Neural progenitor cell (in vitro differentiated cells): ENCODE data around the gene DNER. TPM values are rescaled to one million over a fixed set of nuclear protein-coding genes. Genes with fewer than 3 reads are reported as not detected.

Source experiments
- DNase-seq: peaks from one replicate; pipeline ENCODE4 v3.0.0-alpha.2; 2016; ENCODE audit warnings: low spot score
- H2AFZ ChIP-seq: fragments of 200-600 bp; sonication (generic); replicated peaks from 2 replicates; pipeline ENCODE4 v1.6.1; 2016; ENCODE audit warnings: antibody characterized with exemption
- H3F3A ChIP-seq: fragments of 200-600 bp; sonication (generic); 2 replicates; pipeline ENCODE4 v1.6.1; 2016; ENCODE audit warnings: antibody characterized with exemption, low read depth
- H3K27ac ChIP-seq: fragments of 200-600 bp; sonication (generic); 2 replicates; pipeline ENCODE4 v1.5.1; 2016; ENCODE audit warnings: mild to moderate bottlenecking
- H3K27me3 ChIP-seq: fragments of 200-600 bp; sonication (generic); 2 replicates; pipeline ENCODE4 v1.6.1; 2016; ENCODE audit warnings: mild to moderate bottlenecking, moderate library complexity
- H3K36me3 ChIP-seq: fragments of 200-600 bp; sonication (generic); 2 replicates; pipeline ENCODE4 v1.5.1; 2016
- H3K4me1 ChIP-seq: fragments of 200-600 bp; sonication (generic); 2 replicates; pipeline ENCODE4 v1.6.1; 2016; ENCODE audit warnings: mixed run types
- H3K4me2 ChIP-seq: fragments of 200-600 bp; sonication (generic); 2 replicates; pipeline ENCODE4 v1.6.1; 2016
- H3K4me3 ChIP-seq: fragments of 200-600 bp; sonication (generic); 2 replicates; pipeline ENCODE4 v1.5.1; 2016
- H3K79me2 ChIP-seq: fragments of 200-600 bp; sonication (generic); 2 replicates; pipeline ENCODE4 v1.6.1; 2016; ENCODE audit warnings: low read depth
- H3K9ac ChIP-seq: fragments of 200-600 bp; sonication (generic); 2 replicates; pipeline ENCODE4 v1.6.1; 2016
- H3K9me3 ChIP-seq: fragments of 200-600 bp; sonication (generic); 2 replicates; pipeline ENCODE4 v1.5.1; 2016; ENCODE audit warnings: low read depth
- H4K20me1 ChIP-seq: fragments of 200-600 bp; sonication (generic); 2 replicates; pipeline ENCODE4 v1.6.1; 2016; ENCODE audit warnings: low read depth
- H3K27ac Mint-ChIP-seq: 3 replicates; pipeline ENCODE4 v1.8.0; 2021; ENCODE audit warnings: mixed read lengths
- H3K27me3 Mint-ChIP-seq: 2 replicates; pipeline ENCODE4 v1.8.0; 2022; ENCODE audit warnings: low read depth, mild to moderate bottlenecking, inconsistent platforms, moderate library complexity, mixed read lengths; ENCODE audit not compliant: insufficient read depth
- H3K36me3 Mint-ChIP-seq: 3 replicates; pipeline ENCODE4 v1.8.0; 2021; ENCODE audit warnings: mixed read lengths
- H3K4me1 Mint-ChIP-seq: 3 replicates; pipeline ENCODE4 v1.8.0; 2021; ENCODE audit warnings: mixed read lengths
- H3K4me3 Mint-ChIP-seq: 3 replicates; pipeline ENCODE4 v1.8.0; 2021; ENCODE audit warnings: mild to moderate bottlenecking, moderate library complexity, mixed read lengths
- H3K9me3 Mint-ChIP-seq: 3 replicates; pipeline ENCODE4 v1.8.0; 2020; ENCODE audit warnings: mixed read lengths
- EZH2 ChIP-seq: fragments of 200-600 bp; sonication (generic); IDR thresholded peaks from 2 replicates; pipeline ENCODE4 v1.6.1; 2017; ENCODE audit warnings: antibody characterized with exemption, mild to moderate bottlenecking, moderate library complexity
- EZH2phosphoT487 ChIP-seq: fragments of 200-600 bp; sonication (generic); IDR thresholded peaks from 2 replicates; pipeline ENCODE4 v1.6.1; 2017; ENCODE audit warnings: antibody characterized with exemption
- total RNA-seq: library from RNA; depleted of rRNA; stranded (reverse); fragments of >200 nt; gene quantifications from 2 replicates; pipeline ENCODE4 v1.2.3, GENCODE V29; 2015; ENCODE audit warnings: low replicate concordance
- TF ChIP-seq, protein P1 (sequence below): fragments of 200-600 bp; sonication (generic); IDR thresholded peaks from 2 replicates; pipeline ENCODE4 v1.5.1; 2017; ENCODE audit warnings: antibody characterized with exemption, mild to moderate bottlenecking

The DNER gene
- total RNA-seq, 1 donor from 2014 or later = 0.97 TPM

GRCh38 chr2:229641676-229642075 lies 72.7 kb downstream of the DNER start:
- Mint-ChIP-seq H3K27ac (no peak overlapping the region), H3K4me3 (no peak overlapping the region), H3K36me3 (no peaks in the 10 kb centered on the region), H3K9me3 (no peaks in the 10 kb centered on the region), H3K4me1 (no peaks in the 10 kb centered on the region), H3K27me3 (no peaks in the 10 kb centered on the region)
- no peaks in the 10 kb centered on the region for H3K27me3 ChIP-seq
- H3K9ac ChIP-seq = no peak overlapping the region
- no peak for DNase-seq
- no peaks in the 10 kb centered on the region for H3K4me1 ChIP-seq
- no peak overlapping the region for H3K27ac ChIP-seq
- no peaks in the 10 kb centered on the region for H3F3A ChIP-seq
- H3K9me3 ChIP-seq = no peaks in the 10 kb centered on the region
- no peaks in the 10 kb centered on the region for H3K36me3 ChIP-seq
- no peaks in the 10 kb centered on the region for H4K20me1 ChIP-seq
- no peak for TF ChIP-seq EZH2
- TF ChIP-seq, protein P1, sequence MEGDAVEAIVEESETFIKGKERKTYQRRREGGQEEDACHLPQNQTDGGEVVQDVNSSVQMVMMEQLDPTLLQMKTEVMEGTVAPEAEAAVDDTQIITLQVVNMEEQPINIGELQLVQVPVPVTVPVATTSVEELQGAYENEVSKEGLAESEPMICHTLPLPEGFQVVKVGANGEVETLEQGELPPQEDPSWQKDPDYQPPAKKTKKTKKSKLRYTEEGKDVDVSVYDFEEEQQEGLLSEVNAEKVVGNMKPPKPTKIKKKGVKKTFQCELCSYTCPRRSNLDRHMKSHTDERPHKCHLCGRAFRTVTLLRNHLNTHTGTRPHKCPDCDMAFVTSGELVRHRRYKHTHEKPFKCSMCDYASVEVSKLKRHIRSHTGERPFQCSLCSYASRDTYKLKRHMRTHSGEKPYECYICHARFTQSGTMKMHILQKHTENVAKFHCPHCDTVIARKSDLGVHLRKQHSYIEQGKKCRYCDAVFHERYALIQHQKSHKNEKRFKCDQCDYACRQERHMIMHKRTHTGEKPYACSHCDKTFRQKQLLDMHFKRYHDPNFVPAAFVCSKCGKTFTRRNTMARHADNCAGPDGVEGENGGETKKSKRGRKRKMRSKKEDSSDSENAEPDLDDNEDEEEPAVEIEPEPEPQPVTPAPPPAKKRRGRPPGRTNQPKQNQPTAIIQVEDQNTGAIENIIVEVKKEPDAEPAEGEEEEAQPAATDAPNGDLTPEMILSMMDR = peak; percentile 23
- H3K79me2 ChIP-seq = no peaks in the 10 kb centered on the region
- H2AFZ ChIP-seq = no peak overlapping the region
- H3K4me2 ChIP-seq = no peak overlapping the region
- no peak overlapping the region for H3K4me3 ChIP-seq

DNA sequence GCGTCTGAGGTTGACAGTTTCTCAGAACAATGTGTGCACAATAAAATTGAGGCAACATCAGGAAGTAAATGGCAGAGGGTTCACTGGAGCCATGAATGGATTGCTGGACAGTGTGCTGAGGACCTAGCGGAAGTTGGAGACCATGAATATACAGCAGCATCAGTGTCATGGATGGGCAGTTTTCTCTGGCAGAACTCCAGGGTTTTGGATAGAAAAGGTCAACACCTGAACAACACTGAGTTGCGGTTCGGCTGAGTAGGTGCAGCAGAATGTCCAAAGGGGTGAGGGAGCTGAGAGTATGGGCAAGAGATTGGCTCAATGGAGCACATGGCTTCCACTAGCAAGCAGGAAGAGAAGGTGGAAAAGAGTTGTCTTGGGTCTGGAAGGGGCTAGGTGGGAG lies 73.7 kb downstream of the DNER start:
- H4K20me1 ChIP-seq = no peaks in the 10 kb centered on the region
- no peaks in the 10 kb centered on the region for H3K9me3 Mint-ChIP-seq
- no peaks in the 10 kb centered on the region for H3K4me1 ChIP-seq
- no peaks in the 10 kb centered on the region for H3K36me3 ChIP-seq
- no peak overlapping the region for H3K27ac Mint-ChIP-seq
- H2AFZ ChIP-seq = no peak overlapping the region
- no peaks in the 10 kb centered on the region for H3F3A ChIP-seq
- no peaks in the 10 kb centered on the region for H3K79me2 ChIP-seq
- no peak overlapping the region for H3K27ac ChIP-seq
- H3K36me3 Mint-ChIP-seq = no peaks in the 10 kb centered on the region
- no peak overlapping the region for H3K4me3 Mint-ChIP-seq
- H3K9me3 ChIP-seq = no peaks in the 10 kb centered on the region
- H3K9ac ChIP-seq = no peak overlapping the region
- H3K4me2 ChIP-seq = no peak overlapping the region
- H3K4me3 ChIP-seq = no peak overlapping the region
- TF ChIP-seq, protein P1 = no peak
- TF ChIP-seq EZH2phosphoT487 = no peak
- TF ChIP-seq EZH2 = no peak
- no peaks in the 10 kb centered on the region for H3K27me3 ChIP-seq
- H3K4me1 Mint-ChIP-seq = no peaks in the 10 kb centered on the region
- no peak for DNase-seq
- no peaks in the 10 kb centered on the region for H3K27me3 Mint-ChIP-seq

DNA sequence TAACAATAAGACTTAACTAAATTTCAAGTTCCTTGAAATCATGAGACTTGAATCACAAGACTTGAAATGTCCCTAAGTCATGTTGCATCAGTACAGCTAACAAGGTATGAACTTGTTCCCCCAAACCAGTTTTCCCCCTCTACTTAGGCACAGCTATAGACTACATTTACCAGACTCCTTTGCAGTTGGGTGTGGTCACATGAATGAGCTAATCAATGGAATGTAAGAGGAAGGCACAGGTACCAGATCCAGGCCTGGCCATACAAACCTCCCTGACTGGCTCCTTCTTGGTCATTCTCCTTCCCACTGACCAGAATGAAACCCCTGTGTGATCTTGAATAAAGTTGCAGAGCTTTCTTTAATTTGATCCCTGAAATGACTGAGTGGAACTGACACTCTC lies 77.8 kb downstream of the DNER start:
- H3K4me1 ChIP-seq = no peaks in the 10 kb centered on the region
- no peaks in the 10 kb centered on the region for H4K20me1 ChIP-seq
- H3K4me3 ChIP-seq = no peak overlapping the region
- H3K27ac ChIP-seq = no peak overlapping the region
- Mint-ChIP-seq H3K36me3 (no peaks in the 10 kb centered on the region), H3K4me3 (no peak overlapping the region), H3K4me1 (peaks cover 18% of the 10 kb centered on the region), H3K27ac (no peak overlapping the region), H3K27me3 (no peaks in the 10 kb centered on the region), H3K9me3 (no peaks in the 10 kb centered on the region)
- H3K4me2 ChIP-seq = no peak overlapping the region
- no peak for DNase-seq
- H3K9me3 ChIP-seq = no peaks in the 10 kb centered on the region
- H3K9ac ChIP-seq = no peak overlapping the region
- H3K27me3 ChIP-seq = no peaks in the 10 kb centered on the region
- no peaks in the 10 kb centered on the region for H3F3A ChIP-seq
- no peaks in the 10 kb centered on the region for H3K79me2 ChIP-seq
- H3K36me3 ChIP-seq = no peaks in the 10 kb centered on the region
- H2AFZ ChIP-seq = no peak overlapping the region
- TF ChIP-seq, protein P1 = no peak
- TF ChIP-seq EZH2phosphoT487 (no peak), EZH2 (no peak)

- no peaks in the 10 kb centered on the region for H3K79me2 ChIP-seq
- no peaks in the 10 kb centered on the region for H3K36me3 Mint-ChIP-seq
- H3K9ac ChIP-seq = no peak overlapping the region
- H3K9me3 ChIP-seq = no peaks in the 10 kb centered on the region
- no peaks in the 10 kb centered on the region for H3K36me3 ChIP-seq
- H3K4me1 ChIP-seq = no peaks in the 10 kb centered on the region
- H3K9me3 Mint-ChIP-seq = no peaks in the 10 kb centered on the region
- no peaks in the 10 kb centered on the region for H3F3A ChIP-seq
- H3K27ac Mint-ChIP-seq = no peak overlapping the region
- no peak overlapping the region for H3K27ac ChIP-seq
- DNase-seq = no peak
- no peaks in the 10 kb centered on the region for H3K27me3 Mint-ChIP-seq
- peaks cover 18% of the 10 kb centered on the region for H3K4me1 Mint-ChIP-seq
- TF ChIP-seq EZH2 (no peak), EZH2phosphoT487 (no peak)
- TF ChIP-seq, protein P1 = no peak
- no peaks in the 10 kb centered on the region for H3K27me3 ChIP-seq
- no peak overlapping the region for H2AFZ ChIP-seq
- H4K20me1 ChIP-seq = no peaks in the 10 kb centered on the region
- H3K4me2 ChIP-seq = no peak overlapping the region
- H3K4me3 ChIP-seq = no peak overlapping the region
- H3K4me3 Mint-ChIP-seq = no peak overlapping the region
These were observed 79.0 kb downstream of the DNER start for GRCh38 chr2:229635371-229635680.
